GM18858 (cell line): ENCODE data around the gene ST8SIA1.

Source experiments
- ATAC-seq: cut with Tn5 transposase; IDR thresholded peaks from one replicate; pipeline ENCODE4 v1.9.1; 2021; ENCODE audit not compliant: unreplicated experiment

The ST8SIA1 gene

GRCh38 chr12:22248121-22248520 lies 86.4 kb downstream of the ST8SIA1 start:
- no peak for ATAC-seq

- ATAC-seq, result no peak
Measured at GRCh38 chr12:22246217-22246846, 88.2 kb downstream of the ST8SIA1 start.

GRCh38 chr12:22242726-22243125 lies 91.8 kb downstream of the ST8SIA1 start:
- ATAC-seq, result no peak

- no peak for ATAC-seq
Measured at GRCh38 chr12:22238211-22238610, 96.3 kb downstream of the ST8SIA1 start.

- no peak for ATAC-seq
Measured at GRCh38 chr12:22234561-22234960, 99.9 kb downstream of the ST8SIA1 start.

GRCh38 chr12:22231836-22232235 lies 102.7 kb downstream of the ST8SIA1 start:
- ATAC-seq, result no peak

GRCh38 chr12:22231078-22231477 lies 103.4 kb downstream of the ST8SIA1 start:
- ATAC-seq, result no peak

- ATAC-seq, result no peak
Measured at GRCh38 chr12:22230280-22230794, 104.2 kb downstream of the ST8SIA1 start.

GRCh38 chr12:22229652-22230279 lies 104.7 kb downstream of the ST8SIA1 start:
- ATAC-seq, result no peak

- ATAC-seq, result no peak
Measured at GRCh38 chr12:22228022-22228875, 106.3 kb downstream of the ST8SIA1 start.

GRCh38 chr12:22223356-22223755 lies 111.2 kb downstream of the ST8SIA1 start:
- no peak for ATAC-seq

- ATAC-seq, result no peak
Measured at GRCh38 chr12:22217556-22217955, 117.0 kb downstream of the ST8SIA1 start.

- ATAC-seq, result no peak
Measured at GRCh38 chr12:22215467-22216253, 118.8 kb downstream of the ST8SIA1 start.

GRCh38 chr12:22211128-22211527 lies 123.4 kb downstream of the ST8SIA1 start:
- ATAC-seq, result no peak

GRCh38 chr12:22209422-22209821 lies 125.1 kb downstream of the ST8SIA1 start:
- ATAC-seq, result no peak

GRCh38 chr12:22206111-22206728 lies 128.3 kb downstream of the ST8SIA1 start:
- no peak for ATAC-seq

GRCh38 chr12:22204391-22204790 lies 130.1 kb downstream of the ST8SIA1 start:
- ATAC-seq, result no peak

- no peak for ATAC-seq
Measured at GRCh38 chr12:22202847-22203246, 131.7 kb downstream of the ST8SIA1 start.

GRCh38 chr12:22201101-22201500 lies 133.4 kb downstream of the ST8SIA1 start:
- no peak for ATAC-seq

- no peak for ATAC-seq
Measured at GRCh38 chr12:22196236-22196635, 138.3 kb downstream of the ST8SIA1 start.
